GM23338 (cell line): ENCODE results near the gene ISL2. TPM values are rescaled to one million over a fixed set of nuclear protein-coding genes. Genes with fewer than 3 reads are reported as not detected.
"Not testable (repeated sequence)": the region's sequence is repeated elsewhere in the genome, so short reads cannot be mapped to it uniquely, and the experiment has no call there.

Experiments
- ATAC-seq: fragments of 200-7000 bp; cut with Tn5 transposase; 3 replicates; pipeline ENCODE4 v1.9.1; 2020
- DNase-seq: peaks from one replicate; pipeline ENCODE4 v3.0.0-alpha.2; 2015; ENCODE audit warnings: low spot score
- H2AFZ ChIP-seq: fragments of 200-600 bp; sonication (generic); 2 replicates; pipeline ENCODE4 v1.8.0; 2016; ENCODE audit warnings: antibody characterized with exemption, mild to moderate bottlenecking, moderate library complexity
- H3F3A ChIP-seq: fragments of 200-600 bp; sonication (generic); replicated peaks from 2 replicates; pipeline ENCODE4 v1.8.0; 2017; ENCODE audit warnings: antibody characterized with exemption, mixed run types, low read depth
- H3K27ac ChIP-seq: fragments of 200-600 bp; sonication (generic); 2 replicates; pipeline ENCODE4 v1.6.1; 2016; ENCODE audit warnings: low read depth
- H3K27me3 ChIP-seq: fragments of 200-600 bp; sonication (generic); 2 replicates; pipeline ENCODE4 v1.8.0; 2016; ENCODE audit warnings: mild to moderate bottlenecking, mixed run types, moderate library complexity; ENCODE audit not compliant: insufficient read depth
- H3K36me3 ChIP-seq: fragments of 200-600 bp; sonication (generic); 2 replicates; pipeline ENCODE4 v1.8.0; 2016; ENCODE audit warnings: mild to moderate bottlenecking; ENCODE audit not compliant: insufficient read depth
- H3K4me1 ChIP-seq: fragments of 200-600 bp; sonication (generic); 2 replicates; pipeline ENCODE4 v1.8.0; 2016; ENCODE audit warnings: mild to moderate bottlenecking, moderate library complexity; ENCODE audit not compliant: insufficient read depth
- H3K4me2 ChIP-seq: fragments of 200-600 bp; sonication (generic); 2 replicates; pipeline ENCODE4 v1.7.1; 2017; ENCODE audit warnings: mixed run types
- H3K4me3 ChIP-seq: fragments of 200-600 bp; sonication (generic); 2 replicates; pipeline ENCODE4 v1.6.1; 2016; ENCODE audit warnings: mixed run types
- H3K79me2 ChIP-seq: fragments of 200-600 bp; sonication (generic); replicated peaks from 2 replicates; pipeline ENCODE4 v1.8.0; 2017; ENCODE audit warnings: mild to moderate bottlenecking; ENCODE audit not compliant: insufficient read depth
- H3K9me2 ChIP-seq: fragments of 200-600 bp; sonication (generic); 2 replicates; pipeline ENCODE4 v1.8.0; 2017; ENCODE audit not compliant: insufficient read depth
- H4K20me1 ChIP-seq: fragments of 200-600 bp; sonication (generic); replicated peaks from 2 replicates; pipeline ENCODE4 v1.8.0; 2017; ENCODE audit warnings: mild to moderate bottlenecking; ENCODE audit not compliant: insufficient read depth
- H3K27ac Mint-ChIP-seq: 2 replicates; pipeline ENCODE4 v1.8.0; 2020; ENCODE audit warnings: inconsistent platforms, mild to moderate bottlenecking, moderate library complexity, mixed read lengths
- H3K27me3 Mint-ChIP-seq: 3 replicates; pipeline ENCODE4 v1.8.0; 2022; ENCODE audit warnings: low read depth, mild to moderate bottlenecking, moderate library complexity, mixed read lengths, inconsistent platforms; ENCODE audit not compliant: insufficient read depth, poor library complexity
- H3K36me3 Mint-ChIP-seq: 3 replicates; pipeline ENCODE4 v1.8.0; 2021; ENCODE audit warnings: low read depth, mild to moderate bottlenecking, inconsistent platforms, moderate library complexity, mixed read lengths
- H3K4me1 Mint-ChIP-seq: 3 replicates; pipeline ENCODE4 v1.8.0; 2020; ENCODE audit warnings: mild to moderate bottlenecking, inconsistent platforms, mixed read lengths
- H3K4me3 Mint-ChIP-seq: 3 replicates; pipeline ENCODE4 v1.8.0; 2021; ENCODE audit warnings: moderate library complexity, mild to moderate bottlenecking, inconsistent platforms, mixed read lengths
- H3K9me3 Mint-ChIP-seq: 3 replicates; pipeline ENCODE4 v1.8.0; 2020; ENCODE audit warnings: moderate library complexity, mild to moderate bottlenecking, inconsistent platforms, mixed read lengths
- NANOG ChIP-seq: IDR thresholded peaks from 2 replicates; pipeline ENCODE4 v1.6.1; 2016; ENCODE audit warnings: antibody characterized with exemption, borderline replicate concordance
- STAT1 ChIP-seq: IDR thresholded peaks from one replicate; pipeline ENCODE4 v1.6.1; 2016; ENCODE audit warnings: antibody characterized with exemption; ENCODE audit not compliant: unreplicated experiment
- polyA plus RNA-seq: library from polyadenylated mRNA; unstranded; fragments of >200 nt; fragmentation: Nextera tagmentation; extraction: Ambion mirVana; gene quantifications from 2 replicates; pipeline ENCODE4 v1.2.1, GENCODE V29; 2016
- total RNA-seq: library from RNA; depleted of rRNA; stranded (reverse); fragments of >200 nt; shearing (Covaris generic); gene quantifications from 2 replicates; pipeline ENCODE4 v1.2.3, GENCODE V29; 2014
- TF ChIP-seq, protein P1 (sequence below): fragments of 250-450 bp; sonication (Bioruptor Pico); IDR thresholded peaks from 2 replicates; pipeline ENCODE4 v1.5.0; 2020; ENCODE audit warnings: mild to moderate bottlenecking, moderate library complexity
- TF ChIP-seq, protein P2 (sequence below): IDR thresholded peaks from 2 replicates; pipeline ENCODE4 v1.6.1; 2016; ENCODE audit warnings: antibody characterized with exemption

The ISL2 gene
- total and polyA plus RNA-seq, 2 experiments from 2014 or later: 0.65 to 2.7 TPM

- TF ChIP-seq, protein P1, sequence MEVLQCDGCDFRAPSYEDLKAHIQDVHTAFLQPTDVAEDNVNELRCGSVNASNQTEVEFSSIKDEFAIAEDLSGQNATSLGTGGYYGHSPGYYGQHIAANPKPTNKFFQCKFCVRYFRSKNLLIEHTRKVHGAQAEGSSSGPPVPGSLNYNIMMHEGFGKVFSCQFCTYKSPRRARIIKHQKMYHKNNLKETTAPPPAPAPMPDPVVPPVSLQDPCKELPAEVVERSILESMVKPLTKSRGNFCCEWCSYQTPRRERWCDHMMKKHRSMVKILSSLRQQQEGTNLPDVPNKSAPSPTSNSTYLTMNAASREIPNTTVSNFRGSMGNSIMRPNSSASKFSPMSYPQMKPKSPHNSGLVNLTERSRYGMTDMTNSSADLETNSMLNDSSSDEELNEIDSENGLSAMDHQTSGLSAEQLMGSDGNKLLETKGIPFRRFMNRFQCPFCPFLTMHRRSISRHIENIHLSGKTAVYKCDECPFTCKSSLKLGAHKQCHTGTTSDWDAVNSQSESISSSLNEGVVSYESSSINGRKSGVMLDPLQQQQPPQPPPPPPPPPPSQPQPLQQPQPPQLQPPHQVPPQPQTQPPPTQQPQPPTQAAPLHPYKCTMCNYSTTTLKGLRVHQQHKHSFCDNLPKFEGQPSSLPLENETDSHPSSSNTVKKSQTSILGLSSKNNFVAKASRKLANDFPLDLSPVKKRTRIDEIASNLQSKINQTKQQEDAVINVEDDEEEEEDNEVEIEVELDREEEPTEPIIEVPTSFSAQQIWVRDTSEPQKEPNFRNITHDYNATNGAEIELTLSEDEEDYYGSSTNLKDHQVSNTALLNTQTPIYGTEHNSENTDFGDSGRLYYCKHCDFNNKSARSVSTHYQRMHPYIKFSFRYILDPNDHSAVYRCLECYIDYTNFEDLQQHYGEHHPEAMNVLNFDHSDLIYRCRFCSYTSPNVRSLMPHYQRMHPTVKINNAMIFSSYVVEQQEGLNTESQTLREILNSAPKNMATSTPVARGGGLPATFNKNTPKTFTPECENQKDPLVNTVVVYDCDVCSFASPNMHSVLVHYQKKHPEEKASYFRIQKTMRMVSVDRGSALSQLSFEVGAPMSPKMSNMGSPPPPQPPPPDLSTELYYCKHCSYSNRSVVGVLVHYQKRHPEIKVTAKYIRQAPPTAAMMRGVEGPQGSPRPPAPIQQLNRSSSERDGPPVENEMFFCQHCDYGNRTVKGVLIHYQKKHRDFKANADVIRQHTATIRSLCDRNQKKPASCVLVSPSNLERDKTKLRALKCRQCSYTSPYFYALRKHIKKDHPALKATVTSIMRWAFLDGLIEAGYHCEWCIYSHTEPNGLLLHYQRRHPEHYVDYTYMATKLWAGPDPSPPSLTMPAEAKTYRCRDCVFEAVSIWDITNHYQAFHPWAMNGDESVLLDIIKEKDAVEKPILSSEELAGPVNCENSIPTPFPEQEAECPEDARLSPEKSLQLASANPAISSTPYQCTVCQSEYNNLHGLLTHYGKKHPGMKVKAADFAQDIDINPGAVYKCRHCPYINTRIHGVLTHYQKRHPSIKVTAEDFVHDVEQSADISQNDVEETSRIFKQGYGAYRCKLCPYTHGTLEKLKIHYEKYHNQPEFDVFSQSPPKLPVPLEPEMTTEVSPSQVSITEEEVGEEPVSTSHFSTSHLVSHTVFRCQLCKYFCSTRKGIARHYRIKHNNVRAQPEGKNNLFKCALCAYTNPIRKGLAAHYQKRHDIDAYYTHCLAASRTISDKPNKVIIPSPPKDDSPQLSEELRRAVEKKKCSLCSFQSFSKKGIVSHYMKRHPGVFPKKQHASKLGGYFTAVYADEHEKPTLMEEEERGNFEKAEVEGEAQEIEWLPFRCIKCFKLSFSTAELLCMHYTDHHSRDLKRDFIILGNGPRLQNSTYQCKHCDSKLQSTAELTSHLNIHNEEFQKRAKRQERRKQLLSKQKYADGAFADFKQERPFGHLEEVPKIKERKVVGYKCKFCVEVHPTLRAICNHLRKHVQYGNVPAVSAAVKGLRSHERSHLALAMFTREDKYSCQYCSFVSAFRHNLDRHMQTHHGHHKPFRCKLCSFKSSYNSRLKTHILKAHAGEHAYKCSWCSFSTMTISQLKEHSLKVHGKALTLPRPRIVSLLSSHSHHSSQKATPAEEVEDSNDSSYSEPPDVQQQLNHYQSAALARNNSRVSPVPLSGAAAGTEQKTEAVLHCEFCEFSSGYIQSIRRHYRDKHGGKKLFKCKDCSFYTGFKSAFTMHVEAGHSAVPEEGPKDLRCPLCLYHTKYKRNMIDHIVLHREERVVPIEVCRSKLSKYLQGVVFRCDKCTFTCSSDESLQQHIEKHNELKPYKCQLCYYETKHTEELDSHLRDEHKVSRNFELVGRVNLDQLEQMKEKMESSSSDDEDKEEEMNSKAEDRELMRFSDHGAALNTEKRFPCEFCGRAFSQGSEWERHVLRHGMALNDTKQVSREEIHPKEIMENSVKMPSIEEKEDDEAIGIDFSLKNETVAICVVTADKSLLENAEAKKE (CRISPR knock-in tag): no peak
- TF ChIP-seq STAT1: no peak
- TF ChIP-seq, protein P2, sequence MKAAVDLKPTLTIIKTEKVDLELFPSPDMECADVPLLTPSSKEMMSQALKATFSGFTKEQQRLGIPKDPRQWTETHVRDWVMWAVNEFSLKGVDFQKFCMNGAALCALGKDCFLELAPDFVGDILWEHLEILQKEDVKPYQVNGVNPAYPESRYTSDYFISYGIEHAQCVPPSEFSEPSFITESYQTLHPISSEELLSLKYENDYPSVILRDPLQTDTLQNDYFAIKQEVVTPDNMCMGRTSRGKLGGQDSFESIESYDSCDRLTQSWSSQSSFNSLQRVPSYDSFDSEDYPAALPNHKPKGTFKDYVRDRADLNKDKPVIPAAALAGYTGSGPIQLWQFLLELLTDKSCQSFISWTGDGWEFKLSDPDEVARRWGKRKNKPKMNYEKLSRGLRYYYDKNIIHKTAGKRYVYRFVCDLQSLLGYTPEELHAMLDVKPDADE: no peak
Observed at GRCh38 chr15:76296849-76297248, 39.7 kb upstream of the ISL2 start (continued).

DNA sequence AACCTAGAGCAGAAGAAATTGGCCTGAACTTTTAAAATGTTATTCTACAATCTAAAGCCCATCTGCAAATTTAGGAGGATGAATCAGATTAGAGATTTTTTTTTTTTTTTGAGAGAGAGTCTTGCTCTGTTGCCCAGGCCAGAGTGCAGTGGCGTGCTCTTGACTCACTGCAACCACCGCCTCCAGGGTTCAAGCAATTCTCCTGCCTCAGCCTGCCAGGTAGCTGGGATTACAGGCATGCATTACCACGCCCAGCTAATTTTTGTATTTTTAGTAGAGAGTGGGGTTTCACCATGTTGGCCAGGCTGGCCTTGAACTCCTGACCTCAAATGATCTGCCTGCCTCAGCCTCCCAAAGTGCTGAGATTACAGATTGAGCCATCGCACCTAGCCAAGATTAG is 38.6 kb upstream of the ISL2 start:
- not testable (repeated sequence) for H3K4me2 ChIP-seq, H3K27ac Mint-ChIP-seq, H3K9me2 ChIP-seq, H3K4me1 Mint-ChIP-seq, H3K36me3 ChIP-seq, ATAC-seq, H3K27ac ChIP-seq, H3K27me3 Mint-ChIP-seq, H3K27me3 ChIP-seq, H3K9me3 Mint-ChIP-seq, H2AFZ ChIP-seq, H3K4me1 ChIP-seq, H4K20me1 ChIP-seq, H3K36me3 Mint-ChIP-seq, H3F3A ChIP-seq, H3K4me3 ChIP-seq, H3K4me3 Mint-ChIP-seq, DNase-seq
- peaks cover 57% of the 10 kb centered on the region for H3K79me2 ChIP-seq

- Mint-ChIP-seq H3K4me1 (no peaks in the 10 kb centered on the region), H3K36me3 (no peaks in the 10 kb centered on the region), H3K27ac (no peak overlapping the region), H3K9me3 (no peaks in the 10 kb centered on the region), H3K4me3 (no peak overlapping the region), H3K27me3 (no peaks in the 10 kb centered on the region)
- ATAC-seq (no peak), DNase-seq (no peak)
- Histone ChIP-seq H3K27me3 (no peaks in the 10 kb centered on the region), H3K36me3 (no peaks in the 10 kb centered on the region), H3K27ac (no peak overlapping the region), H3K4me3 (no peak overlapping the region), H3F3A (no peaks in the 10 kb centered on the region), H3K9me2 (no peaks in the 10 kb centered on the region), H3K4me2 (no peak overlapping the region), H3K79me2 (peaks cover 67% of the 10 kb centered on the region), H4K20me1 (peaks cover 5% of the 10 kb centered on the region; the same call in 1 of the 2 replicates), H3K4me1 (no peaks in the 10 kb centered on the region), H2AFZ (no peak overlapping the region)
- TF ChIP-seq, protein P2: no peak
- TF ChIP-seq STAT1 (no peak), NANOG (no peak)
Observed at GRCh38 chr15:76298986-76299385, 37.6 kb upstream of the ISL2 start.
